Measurements from ENCODE around the gene CDK6. TPM values are rescaled to one million over a fixed set of nuclear protein-coding genes. Genes with fewer than 3 reads are reported as not detected.

Gene CDK6
- total and polyA plus RNA-seq, 8 donors, result 2.6 to 86.3 (median 15.5) TPM

- H3K27ac ChIP-seq, result peak overlapping the region in 1 of 5 donors; percentile 53
- intact Hi-C loops (cut with DNase I; ENCODE audit: low total_unique reads), result no loop called here
Observed at GRCh38 chr7:92732316-92733036, 103.9 kb downstream of the CDK6 start.

DNA sequence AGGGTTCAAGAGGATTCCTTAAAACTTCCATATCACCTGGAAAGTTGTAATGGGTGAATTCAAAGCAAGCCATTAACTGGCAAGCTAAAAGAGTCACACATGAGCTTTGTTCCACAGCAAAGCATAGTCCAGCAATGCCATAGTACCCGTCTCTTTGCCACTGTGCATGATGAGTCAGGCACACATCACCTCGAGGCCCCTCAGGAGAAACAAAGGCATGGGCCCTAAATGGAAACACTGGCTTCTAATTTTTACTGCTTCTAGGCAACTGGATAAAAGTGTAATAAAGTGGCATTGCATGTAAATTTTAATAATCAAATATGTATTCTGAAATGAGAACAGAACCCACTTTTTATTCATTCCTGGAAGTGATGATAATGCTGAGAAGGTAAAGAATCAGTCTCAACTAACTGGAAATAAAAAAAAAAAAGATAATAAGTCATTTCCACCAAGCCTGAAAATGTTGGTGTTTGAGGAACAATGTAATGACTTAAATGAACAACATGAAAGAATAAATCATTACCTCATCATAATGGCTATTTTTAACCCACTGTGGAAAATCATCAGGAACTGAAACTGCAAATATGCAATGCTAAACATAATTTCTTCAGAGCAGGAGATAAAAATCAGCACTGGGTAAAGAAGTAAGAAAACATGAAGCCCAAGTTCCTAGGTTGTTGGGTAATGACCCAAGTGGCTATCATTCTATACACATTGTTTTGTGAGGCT is 104.9 kb downstream of the CDK6 start:
- TF ChIP-seq, protein P1, sequence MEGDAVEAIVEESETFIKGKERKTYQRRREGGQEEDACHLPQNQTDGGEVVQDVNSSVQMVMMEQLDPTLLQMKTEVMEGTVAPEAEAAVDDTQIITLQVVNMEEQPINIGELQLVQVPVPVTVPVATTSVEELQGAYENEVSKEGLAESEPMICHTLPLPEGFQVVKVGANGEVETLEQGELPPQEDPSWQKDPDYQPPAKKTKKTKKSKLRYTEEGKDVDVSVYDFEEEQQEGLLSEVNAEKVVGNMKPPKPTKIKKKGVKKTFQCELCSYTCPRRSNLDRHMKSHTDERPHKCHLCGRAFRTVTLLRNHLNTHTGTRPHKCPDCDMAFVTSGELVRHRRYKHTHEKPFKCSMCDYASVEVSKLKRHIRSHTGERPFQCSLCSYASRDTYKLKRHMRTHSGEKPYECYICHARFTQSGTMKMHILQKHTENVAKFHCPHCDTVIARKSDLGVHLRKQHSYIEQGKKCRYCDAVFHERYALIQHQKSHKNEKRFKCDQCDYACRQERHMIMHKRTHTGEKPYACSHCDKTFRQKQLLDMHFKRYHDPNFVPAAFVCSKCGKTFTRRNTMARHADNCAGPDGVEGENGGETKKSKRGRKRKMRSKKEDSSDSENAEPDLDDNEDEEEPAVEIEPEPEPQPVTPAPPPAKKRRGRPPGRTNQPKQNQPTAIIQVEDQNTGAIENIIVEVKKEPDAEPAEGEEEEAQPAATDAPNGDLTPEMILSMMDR (IDR thresholded peaks at IDR 0.05), result no peak
- TF ChIP-seq POLR2AphosphoS5 (IDR thresholded peaks at IDR 0.05), result no peak
- no peak for TF ChIP-seq EP300 (IDR thresholded peaks at IDR 0.05)
- TF ChIP-seq POLR2A (IDR thresholded peaks at IDR 0.05), result no peak
- H3K36me3 ChIP-seq, result no peaks in the 10 kb centered on the region
- intact Hi-C loops (cut with DNase I; ENCODE audit: low total_unique reads), result no loop called here
- 63 to 81% (median 78%) methylated on average over 2 of the region's 2 CpGs for WGBS, 5 donors
- peaks cover 0 to 10% (median 6%) of the 10 kb centered on the region in 4 donors for H3K4me1 ChIP-seq
- peak in 1 of 2 donors; percentile 37 for DNase-seq
- H3K4me3 ChIP-seq, result no peak overlapping the region
- no peaks in the 10 kb centered on the region for H3K9me3 ChIP-seq
- peak overlapping the region in 1 of 5 donors; percentile 53 for H3K27ac ChIP-seq
- H3K27me3 ChIP-seq, result no peaks in the 10 kb centered on the region

More at GRCh38 chr7:92732316-92733036, 103.9 kb downstream of the CDK6 start:
- 73 to 87% (median 83%) methylated on average over 4 of the region's 4 CpGs for WGBS, 5 donors
- Histone ChIP-seq H3K4me1 (peaks cover 0 to 10% (median 6%) of the 10 kb centered on the region in 4 donors), H3K27me3 (no peaks in the 10 kb centered on the region), H3K36me3 (no peaks in the 10 kb centered on the region), H3K9me3 (no peaks in the 10 kb centered on the region), H3K4me3 (no peak overlapping the region)
- no peak for DNase-seq
- TF ChIP-seq POLR2AphosphoS5 (IDR thresholded peaks at IDR 0.05) (no peak), POLR2A (IDR thresholded peaks at IDR 0.05) (no peak), EP300 (IDR thresholded peaks at IDR 0.05) (no peak)
- TF ChIP-seq, protein P1 (IDR thresholded peaks at IDR 0.05), result no peak

DNA sequence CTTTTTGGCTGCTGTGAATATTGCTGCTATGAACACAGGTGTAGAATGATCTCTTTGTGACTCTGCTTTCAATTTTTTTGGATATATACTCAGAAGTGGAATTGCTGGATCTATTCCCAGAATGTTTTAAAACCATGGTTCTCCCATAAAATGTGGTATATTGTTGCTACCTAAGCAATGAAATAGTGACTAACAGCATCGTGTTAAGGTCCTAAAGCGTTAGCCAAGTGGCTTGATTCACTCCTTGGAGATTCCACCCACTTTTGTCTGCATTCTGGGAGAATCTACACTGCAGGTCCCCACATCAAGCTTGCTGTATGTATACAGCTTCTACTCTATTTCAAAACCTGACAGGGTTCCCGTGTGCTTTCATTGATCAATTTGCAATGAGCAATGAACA is 105.6 kb downstream of the CDK6 start:
- intact Hi-C loops (cut with DNase I; ENCODE audit: low total_unique reads), result no loop called here
- 90 to 96% (median 92%) methylated on average over 3 of the region's 3 CpGs for WGBS, 5 donors

DNA sequence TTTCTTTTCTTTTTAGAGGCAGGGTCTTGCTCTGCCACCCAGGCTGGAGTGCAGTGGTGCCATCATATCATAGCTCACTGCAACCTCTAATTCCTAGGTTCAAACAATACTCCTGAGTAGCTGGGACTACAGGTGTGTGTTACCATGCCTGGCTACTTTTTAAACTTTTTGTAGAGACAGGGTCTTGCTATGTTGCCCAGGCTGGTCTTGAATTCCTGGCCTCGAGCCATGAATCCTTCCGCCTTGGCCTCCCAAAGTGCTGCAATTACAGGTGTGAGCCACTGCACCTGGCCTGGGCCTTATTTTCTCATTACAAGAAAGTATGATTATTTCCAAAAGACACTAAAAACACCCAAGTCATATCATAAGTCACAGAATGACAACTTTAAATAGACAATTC is 106.6 kb downstream of the CDK6 start:
- TF ChIP-seq, protein P1 (IDR thresholded peaks at IDR 0.05), result no peak
- TF ChIP-seq POLR2AphosphoS5 (IDR thresholded peaks at IDR 0.05) (no peak), EP300 (IDR thresholded peaks at IDR 0.05) (no peak), POLR2A (IDR thresholded peaks at IDR 0.05) (no peak)
- peaks cover 0 to 10% (median 6%) of the 10 kb centered on the region in 4 donors for H3K4me1 ChIP-seq
- H3K4me3 ChIP-seq, result no peak overlapping the region
- peaks cover 0 to 11% (median 9%) of the 10 kb centered on the region in 4 donors for H3K36me3 ChIP-seq
- intact Hi-C loops (cut with DNase I; ENCODE audit: low total_unique reads), result no loop called here
- no peaks in the 10 kb centered on the region for H3K27me3 ChIP-seq
- no peak for DNase-seq
- H3K27ac ChIP-seq, result no peak overlapping the region
- 95 to 100% (median 98%) methylated on average over 2 of the region's 2 CpGs for WGBS, 5 donors
- no peaks in the 10 kb centered on the region for H3K9me3 ChIP-seq

More for the DNA sequence above, 105.6 kb downstream of the CDK6 start:
- peaks cover 0 to 10% (median 6%) of the 10 kb centered on the region in 4 donors for H3K4me1 ChIP-seq
- H3K36me3 ChIP-seq, result peaks cover 0 to under 1% (median 0%) of the 10 kb centered on the region in 4 donors
- no peak for TF ChIP-seq POLR2AphosphoS5 (IDR thresholded peaks at IDR 0.05)
- no peak for TF ChIP-seq EP300 (IDR thresholded peaks at IDR 0.05)
- DNase-seq, result no peak
- no peaks in the 10 kb centered on the region for H3K27me3 ChIP-seq
- no peaks in the 10 kb centered on the region for H3K9me3 ChIP-seq
- H3K27ac ChIP-seq, result no peak overlapping the region
- no peak overlapping the region for H3K4me3 ChIP-seq

All from stomach (tissue), 9 donors.